NCI-H1436 (cell line): ENCODE data around the gene PLPPR5.

ENCODE experiments used
- DNase-seq: peaks from one replicate; lab custom pipeline; 2025; lab: John Stamatoyannopoulos, UW

PLPPR5 gene

GRCh38 chr1:98969798-98970490 lies 34.7 kb downstream of the PLPPR5 start:
- DNase-seq = no peak

GRCh38 chr1:98967122-98967521 lies 37.5 kb downstream of the PLPPR5 start:
- DNase-seq = no peak

- DNase-seq = no peak
These were observed 39.3 kb downstream of the PLPPR5 start for GRCh38 chr1:98965394-98965793.

- no peak for DNase-seq
These were observed 40.5 kb downstream of the PLPPR5 start for GRCh38 chr1:98964198-98964597.

DNA sequence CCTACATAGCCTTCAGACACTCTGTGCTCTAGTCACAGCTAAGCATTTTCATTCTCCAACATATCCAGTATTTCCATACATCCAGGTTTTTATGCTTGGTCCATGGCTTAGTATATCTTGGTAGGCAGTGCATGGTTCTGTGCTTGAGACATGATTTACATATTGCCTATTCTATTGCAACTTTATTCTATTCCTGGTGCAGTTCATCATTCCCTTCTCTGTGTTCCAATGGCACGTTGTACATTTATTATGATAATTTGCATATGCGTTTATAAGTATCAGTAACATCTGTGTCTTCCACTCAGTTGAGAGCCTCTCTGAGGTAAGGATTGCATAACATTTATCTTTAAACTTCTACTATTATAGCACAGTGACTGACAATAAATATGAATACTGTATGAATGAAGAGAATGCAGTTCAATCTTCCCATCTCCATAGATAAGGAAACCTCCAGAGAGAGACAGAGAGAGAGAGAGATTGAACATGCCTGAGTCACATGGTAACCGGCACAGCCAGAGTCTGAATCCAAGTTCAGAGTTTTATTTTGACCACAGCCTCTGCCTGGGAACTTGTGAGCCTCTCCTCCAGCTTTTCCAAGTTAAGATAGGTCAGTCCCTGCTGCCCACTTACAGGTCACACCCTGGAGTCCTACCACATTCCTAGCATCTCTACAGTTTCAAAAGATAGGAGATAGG lies 41.5 kb downstream of the PLPPR5 start:
- DNase-seq = no peak

DNA sequence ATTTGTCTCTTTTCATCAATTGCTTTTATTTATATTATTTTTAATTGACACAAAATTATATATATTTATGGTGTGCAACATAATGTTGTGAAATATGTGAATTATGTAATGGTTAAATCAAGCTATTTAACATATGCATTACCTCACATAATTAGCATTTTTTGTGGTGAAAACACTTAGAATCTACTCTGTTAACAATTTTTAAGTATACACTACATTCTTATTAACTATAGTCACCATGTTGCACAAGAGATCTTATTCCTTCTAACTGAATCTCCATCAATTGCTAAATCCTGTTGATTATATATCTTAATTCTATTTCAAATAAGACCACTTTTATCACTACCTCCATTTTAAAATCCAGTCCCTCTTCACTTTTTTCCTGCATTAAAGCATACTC lies 42.5 kb downstream of the PLPPR5 start:
- DNase-seq = no peak

- DNase-seq = no peak
These were observed 55.0 kb downstream of the PLPPR5 start for GRCh38 chr1:98949621-98950020.

GRCh38 chr1:98949166-98949565 lies 55.5 kb downstream of the PLPPR5 start:
- DNase-seq = no peak

DNA sequence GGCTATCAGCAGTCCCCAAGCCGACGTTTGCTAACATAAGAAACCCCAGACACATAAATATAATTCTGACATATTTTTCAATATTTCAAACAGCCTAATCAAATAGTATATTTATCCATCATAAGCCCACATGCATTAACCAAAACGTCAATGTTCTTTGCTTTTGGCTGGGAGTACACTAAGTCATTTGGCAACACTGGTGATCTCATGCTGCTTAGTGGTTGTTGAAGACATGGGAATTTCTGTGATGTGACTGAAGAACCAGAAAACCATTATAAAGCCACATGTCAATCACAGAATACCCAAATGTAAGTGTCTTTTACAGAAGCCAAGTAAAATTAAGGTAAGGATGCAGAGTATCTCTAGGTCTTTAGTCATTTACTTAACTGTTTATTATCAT lies 57.6 kb downstream of the PLPPR5 start:
- DNase-seq = no peak

- no peak for DNase-seq
These were observed 64.0 kb downstream of the PLPPR5 start for GRCh38 chr1:98940722-98941079.

DNA sequence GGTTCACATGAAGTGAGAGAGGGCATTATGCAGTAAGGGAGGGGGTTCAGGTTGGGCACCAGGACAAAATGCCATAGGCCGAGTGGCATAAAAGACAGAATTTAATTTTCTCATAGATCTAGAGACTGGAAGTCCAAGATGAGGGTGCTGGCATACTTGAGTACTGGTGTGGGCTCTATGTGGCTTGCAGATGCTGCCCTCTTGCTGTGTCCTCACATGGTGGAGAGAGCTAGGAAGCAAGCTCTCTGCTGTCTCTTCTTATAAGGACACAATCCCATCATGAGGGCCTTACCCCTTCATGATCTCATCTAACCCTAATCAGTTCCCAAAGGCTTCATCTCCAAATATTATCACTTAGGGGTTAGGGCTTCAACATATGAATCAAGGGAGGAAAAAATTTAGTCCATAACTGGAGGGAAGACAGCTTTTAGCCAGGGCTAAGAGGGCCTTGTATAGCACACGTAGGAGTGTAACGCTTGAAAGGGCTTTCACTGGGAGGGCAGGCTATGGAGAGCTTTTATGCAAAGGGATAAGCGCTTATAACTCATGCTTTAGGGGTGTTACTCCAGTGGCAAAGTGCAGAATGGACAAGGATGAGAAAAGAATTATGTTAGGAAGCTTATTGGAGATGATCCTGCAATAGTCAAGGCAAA lies 64.5 kb downstream of the PLPPR5 start:
- no peak for DNase-seq

- DNase-seq = no peak
These were observed 65.2 kb downstream of the PLPPR5 start for GRCh38 chr1:98939471-98939870.

- DNase-seq = no peak
These were observed 67.3 kb downstream of the PLPPR5 start for GRCh38 chr1:98937347-98937746.

- no peak for DNase-seq
These were observed 72.5 kb downstream of the PLPPR5 start for GRCh38 chr1:98932184-98932583.

GRCh38 chr1:98931128-98931835 lies 73.4 kb downstream of the PLPPR5 start:
- no peak for DNase-seq

DNA sequence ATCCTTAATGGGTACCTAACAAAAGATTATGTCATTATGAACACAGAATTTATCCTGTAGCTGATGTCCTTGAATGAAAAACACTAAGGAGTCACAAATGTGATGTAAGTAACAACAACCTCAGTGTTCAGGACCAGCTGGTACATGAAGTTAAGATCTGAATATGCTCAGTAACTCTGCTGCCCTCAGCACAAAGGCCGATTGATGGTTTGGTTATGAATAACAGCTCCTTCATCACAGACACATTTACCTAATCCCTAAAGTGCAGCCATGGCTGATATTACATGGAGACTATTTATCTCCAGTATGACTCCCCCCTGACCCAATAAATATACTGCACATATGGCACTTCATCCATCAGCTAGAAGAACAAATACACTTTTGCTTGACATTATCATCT lies 75.2 kb downstream of the PLPPR5 start:
- DNase-seq = peak; percentile 43

GRCh38 chr1:98926597-98926996 lies 78.1 kb downstream of the PLPPR5 start:
- DNase-seq = no peak

DNA sequence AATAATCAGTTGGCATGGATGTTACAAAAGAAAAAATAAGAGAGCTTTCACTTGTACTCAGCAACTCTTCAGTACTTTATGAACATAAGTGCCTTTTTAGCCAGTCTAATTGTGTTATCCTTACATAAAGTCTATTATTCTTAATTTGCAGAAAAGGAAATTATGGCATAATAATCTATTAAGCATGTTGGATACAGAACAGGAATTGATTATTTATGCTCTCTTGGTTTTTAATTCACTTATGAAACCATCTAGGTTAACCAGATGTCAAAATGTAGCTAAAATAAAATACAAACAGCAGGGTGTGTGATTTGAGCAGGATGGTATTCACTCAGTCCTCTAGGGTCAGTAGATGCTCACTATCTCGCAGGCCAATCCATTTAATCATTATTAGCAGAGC lies 79.7 kb downstream of the PLPPR5 start:
- no peak for DNase-seq

GRCh38 chr1:98923667-98924066 lies 81.0 kb downstream of the PLPPR5 start:
- no peak for DNase-seq

- DNase-seq = no peak
These were observed 82.8 kb downstream of the PLPPR5 start for GRCh38 chr1:98921817-98922216.

GRCh38 chr1:98920441-98921110 lies 84.1 kb downstream of the PLPPR5 start:
- no peak for DNase-seq

GRCh38 chr1:98919652-98920051 lies 85.0 kb downstream of the PLPPR5 start:
- no peak for DNase-seq
